ENCODE data around the gene ZDHHC22.

- TF ChIP-seq POLR2AphosphoS5 (IDR thresholded peaks at IDR 0.05), result peak; percentile 61 to 90 (median 90)
- peak in 1 of 7 experiments; percentile 15 for TF ChIP-seq CTCF (IDR thresholded peaks at IDR 0.05)
- peak in 2 of 4 donors; percentile 75 to 77 for TF ChIP-seq POLR2A (IDR thresholded peaks at IDR 0.05)
- TF ChIP-seq EP300 (IDR thresholded peaks at IDR 0.05), result no peak
Measured at GRCh38 chr14:77097700-77098528, 43.7 kb downstream of the ZDHHC22 start, which contains the start of gene CIPC.

Data from stomach (tissue), 4 donors.